Endothelial cell of umbilical vein (primary cell): Measurements from ENCODE around the gene FIZ1.

ENCODE experiments used
- MYC ChIP-seq: IDR thresholded peaks from one replicate; pipeline ENCODE4 v1.6.1; 2011; ENCODE audit warnings: mild to moderate bottlenecking, low read depth, low read length
- POLR2A ChIP-seq: IDR thresholded peaks from 2 replicates; pipeline ENCODE4 v1.6.1; 2012; ENCODE audit warnings: low read depth, mild to moderate bottlenecking, control low read depth, low read length
- TF ChIP-seq, protein P1 (sequence below), 2 donors: IDR thresholded peaks; 1 replicate in 1 of 2; 2 replicates in 1 of 2; pipeline ENCODE4 v1.5.1; 2011; ENCODE audit warnings: low read length in 2 of 2, mild to moderate bottlenecking in 2 of 2, moderate library complexity in 2 of 2, control low read depth in 1 of 2, inconsistent platforms in 1 of 2, low read depth in 1 of 2; ENCODE audit not compliant: insufficient read depth in 1 of 2; ENCODE audit errors: extremely low read depth in 1 of 2

- TF ChIP-seq, protein P1, sequence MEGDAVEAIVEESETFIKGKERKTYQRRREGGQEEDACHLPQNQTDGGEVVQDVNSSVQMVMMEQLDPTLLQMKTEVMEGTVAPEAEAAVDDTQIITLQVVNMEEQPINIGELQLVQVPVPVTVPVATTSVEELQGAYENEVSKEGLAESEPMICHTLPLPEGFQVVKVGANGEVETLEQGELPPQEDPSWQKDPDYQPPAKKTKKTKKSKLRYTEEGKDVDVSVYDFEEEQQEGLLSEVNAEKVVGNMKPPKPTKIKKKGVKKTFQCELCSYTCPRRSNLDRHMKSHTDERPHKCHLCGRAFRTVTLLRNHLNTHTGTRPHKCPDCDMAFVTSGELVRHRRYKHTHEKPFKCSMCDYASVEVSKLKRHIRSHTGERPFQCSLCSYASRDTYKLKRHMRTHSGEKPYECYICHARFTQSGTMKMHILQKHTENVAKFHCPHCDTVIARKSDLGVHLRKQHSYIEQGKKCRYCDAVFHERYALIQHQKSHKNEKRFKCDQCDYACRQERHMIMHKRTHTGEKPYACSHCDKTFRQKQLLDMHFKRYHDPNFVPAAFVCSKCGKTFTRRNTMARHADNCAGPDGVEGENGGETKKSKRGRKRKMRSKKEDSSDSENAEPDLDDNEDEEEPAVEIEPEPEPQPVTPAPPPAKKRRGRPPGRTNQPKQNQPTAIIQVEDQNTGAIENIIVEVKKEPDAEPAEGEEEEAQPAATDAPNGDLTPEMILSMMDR (IDR thresholded peaks at IDR 0.05; ENCODE audit: extremely low read depth in 1 of 2, insufficient read depth in 1 of 2, low read depth in 1 of 2, low read length in 2 of 2), result no peak
- TF ChIP-seq POLR2A (no peak), MYC (no peak)
These were observed 48.6 kb upstream of the FIZ1 start, which contains the start of gene CCDC106 for GRCh38 chr19:55647732-55648584.
